Smooth muscle cell of the brain vasculature (primary cell): Measurements from ENCODE around the gene AGTPBP1.
"Not testable (repeated sequence)": the region's sequence is repeated elsewhere in the genome, so short reads cannot be mapped to it uniquely, and the experiment has no call there.

ENCODE experiments used
- DNase-seq: peaks from one replicate; pipeline ENCODE4 v3.0.0-alpha.2; 2012; ENCODE audit warnings: low read depth, low spot score

The AGTPBP1 gene

DNA sequence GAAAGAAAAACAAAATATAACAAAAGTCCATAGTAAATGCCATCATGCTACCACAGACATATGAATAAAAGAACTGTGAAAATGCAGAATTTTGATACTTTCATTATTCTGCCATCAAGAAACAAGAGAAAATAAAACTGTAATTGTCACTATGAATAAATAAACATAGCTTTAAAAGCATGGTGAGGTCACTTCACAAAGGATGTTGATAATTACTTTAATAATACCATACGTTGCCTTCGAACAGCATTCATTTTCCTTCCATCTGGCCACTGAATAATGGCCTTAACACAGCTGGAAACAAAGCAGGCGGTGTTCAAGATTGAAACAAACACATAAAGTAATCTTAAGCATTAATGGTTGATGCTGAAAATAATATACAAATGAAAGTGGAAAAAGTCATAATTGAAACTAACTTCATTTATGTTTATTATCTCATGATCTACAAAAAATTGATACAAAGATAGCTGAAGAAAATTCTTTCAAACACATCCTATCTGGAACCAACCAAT, 102.0 kb downstream of the AGTPBP1 start:
- no peak for DNase-seq

DNA sequence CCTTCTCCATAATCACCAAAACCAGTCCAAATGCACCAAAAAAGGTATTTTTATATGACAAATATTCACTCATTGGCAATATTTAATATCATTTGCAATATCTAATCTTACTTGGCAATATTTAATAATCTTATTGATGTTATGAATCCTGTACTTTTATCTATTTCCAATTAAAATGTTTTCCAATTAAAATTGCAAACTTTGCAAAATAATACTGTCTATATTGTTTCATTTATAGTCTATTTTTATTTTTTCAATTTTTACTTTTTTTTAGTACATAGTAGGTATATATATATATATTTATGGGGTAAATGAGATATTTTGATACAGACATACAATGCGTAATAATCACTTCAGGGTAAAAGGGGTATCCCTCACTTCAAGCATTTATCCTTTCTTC, 109.9 kb downstream of the AGTPBP1 start:
- no peak for DNase-seq

DNA sequence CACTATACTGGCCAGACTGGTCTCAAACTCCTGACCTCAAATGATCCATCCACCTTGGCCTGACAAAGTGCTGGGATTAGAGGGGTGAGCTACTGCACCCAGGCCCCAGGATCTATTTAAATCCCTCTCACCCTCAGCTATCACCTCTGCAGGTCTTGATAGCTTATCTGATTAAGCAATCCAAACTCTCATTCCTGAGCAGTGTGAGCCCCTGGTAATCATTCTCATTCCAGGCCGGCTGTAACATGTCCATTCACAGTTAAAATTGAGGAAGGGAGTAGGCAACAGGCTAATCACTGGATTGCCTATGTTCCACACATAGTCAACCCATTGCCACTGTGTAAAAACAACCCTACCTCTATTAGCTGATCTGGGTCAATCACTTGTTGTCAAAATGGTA, 111.1 kb downstream of the AGTPBP1 start:
- no peak for DNase-seq

DNA sequence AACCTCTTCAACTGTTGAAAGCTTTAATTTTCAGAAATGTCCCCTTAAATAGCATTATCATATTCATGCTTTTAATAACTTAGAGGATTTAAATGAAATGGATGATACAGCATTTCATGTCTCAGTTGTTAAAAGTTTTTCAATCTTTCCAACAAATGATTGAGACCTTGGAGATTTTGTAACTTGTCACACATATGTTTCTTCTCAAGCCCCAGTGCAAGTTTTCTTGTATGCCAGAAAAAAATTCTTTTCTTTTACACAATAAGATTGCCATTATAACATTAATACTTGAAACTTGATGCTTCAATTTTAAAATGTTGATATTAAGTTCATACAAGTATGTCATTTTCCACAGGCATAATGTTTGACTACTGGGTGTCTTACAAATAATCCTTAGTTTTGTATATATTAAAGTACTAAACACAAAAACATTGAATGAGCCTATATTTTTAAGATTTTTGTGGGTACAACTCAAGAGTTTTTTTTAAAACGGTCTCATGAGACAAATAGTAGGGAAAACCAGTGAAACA, 124.5 kb downstream of the AGTPBP1 start:
- DNase-seq, result no peak

DNA sequence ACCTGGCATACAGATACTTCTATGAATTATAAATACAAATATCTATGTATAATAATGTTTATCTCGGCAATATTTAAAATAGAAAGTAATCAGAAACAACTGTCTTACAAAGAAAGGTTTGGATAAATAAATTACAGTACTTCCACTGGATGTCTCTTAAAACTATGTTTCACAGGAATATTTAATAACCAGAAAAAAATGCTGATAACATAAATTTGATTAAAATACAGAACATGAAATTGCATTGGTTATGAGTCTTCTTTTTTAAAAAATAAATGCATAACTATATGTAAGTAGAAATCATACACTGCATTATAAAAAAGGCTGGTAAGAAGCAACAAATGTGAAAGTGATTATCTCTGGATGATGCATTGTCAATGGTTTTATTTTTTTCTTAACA, 126.0 kb downstream of the AGTPBP1 start:
- DNase-seq, result no peak

DNA sequence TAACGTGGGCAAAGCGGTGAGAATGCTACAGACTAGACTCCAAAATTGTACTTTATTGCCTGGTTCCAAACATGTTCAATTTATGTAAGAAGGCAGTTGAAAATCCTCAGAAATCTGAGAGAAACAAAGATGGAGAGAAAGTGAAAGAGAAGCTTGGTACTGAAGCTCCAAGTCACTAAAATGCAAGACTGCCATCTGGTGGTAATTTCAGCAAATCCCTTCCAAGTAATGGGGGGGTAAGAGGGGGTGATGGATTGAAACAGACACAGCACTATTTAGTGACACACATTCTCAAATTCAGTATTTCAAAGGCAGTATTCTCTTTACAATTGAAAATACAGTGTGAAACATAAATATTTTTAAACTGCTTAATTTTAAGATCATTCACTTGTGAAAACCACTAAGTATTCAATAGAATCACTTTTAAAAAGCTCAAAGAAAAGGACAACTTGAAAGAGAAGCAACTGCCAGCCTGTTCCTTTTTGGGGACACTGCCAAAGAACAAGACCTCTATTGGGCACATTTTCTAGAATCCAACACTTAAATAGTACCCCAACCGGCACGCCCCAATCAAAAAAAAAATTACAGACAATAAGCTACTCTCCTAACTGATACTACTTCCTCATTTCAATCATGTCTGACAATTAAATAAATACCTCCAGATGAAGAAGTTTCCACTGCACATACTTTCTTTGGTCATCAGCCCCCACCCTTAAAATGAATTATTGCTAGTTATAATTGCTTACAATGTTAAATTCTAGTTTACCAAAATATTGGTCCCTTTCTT, 131.5 kb downstream of the AGTPBP1 start:
- DNase-seq, result peak; percentile 52

DNA sequence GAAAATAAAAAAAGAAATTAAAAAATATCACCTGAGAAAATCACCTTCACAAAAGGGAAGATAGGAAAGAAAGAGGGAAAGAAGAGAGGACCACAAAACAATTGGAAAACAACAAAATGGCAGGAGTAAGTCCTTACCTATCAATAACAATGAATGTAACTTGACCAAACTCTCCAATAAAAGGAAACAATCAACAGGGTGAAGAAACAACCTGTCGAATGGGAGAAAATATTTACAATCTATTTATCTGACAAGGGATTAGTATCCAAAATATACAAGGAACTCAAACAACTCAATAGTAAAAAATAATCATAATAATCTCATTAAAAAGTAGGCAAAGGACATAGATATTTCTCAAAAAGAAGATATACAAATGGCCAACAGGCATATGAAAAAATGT, 135.8 kb downstream of the AGTPBP1 start:
- no peak for DNase-seq

DNA sequence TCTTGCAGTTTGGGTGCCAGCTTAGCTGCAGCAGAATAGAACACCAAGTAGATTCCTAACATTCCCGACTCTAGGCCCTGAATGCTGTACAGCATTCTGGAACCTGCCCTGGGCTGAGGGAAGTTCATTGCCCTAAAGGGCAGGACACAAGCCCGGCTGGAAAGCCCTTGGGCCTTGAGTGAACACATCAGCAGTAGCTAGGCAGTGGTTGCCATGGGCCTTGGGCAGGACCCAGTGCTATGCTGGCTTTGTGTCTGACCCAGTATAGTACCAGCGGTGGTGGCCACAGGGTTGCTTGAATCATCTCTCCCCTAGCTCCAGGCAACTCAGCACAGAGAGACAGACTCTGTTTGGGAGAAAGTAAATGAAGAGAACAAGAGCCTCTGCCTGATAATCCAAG, 137.8 kb downstream of the AGTPBP1 start:
- no peak for DNase-seq

DNA sequence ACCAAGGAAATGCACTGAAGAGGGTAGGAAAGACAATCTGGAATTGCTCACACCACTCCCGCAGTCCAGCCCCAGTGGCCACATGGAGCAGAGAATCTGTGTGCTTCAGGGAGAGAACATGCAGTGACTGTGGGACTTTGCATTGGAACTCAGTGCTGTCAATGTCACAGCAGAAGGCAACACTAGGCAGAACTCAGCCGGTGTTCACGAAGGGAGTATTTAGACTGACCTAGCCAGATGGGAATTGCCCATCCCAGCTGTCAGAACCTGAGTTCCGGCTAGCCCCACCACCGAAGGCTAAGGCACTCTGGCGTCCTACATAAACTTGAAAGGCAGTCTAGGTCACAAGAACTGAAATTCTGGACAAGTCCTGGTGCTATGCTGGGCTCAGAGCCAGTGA, 139.0 kb downstream of the AGTPBP1 start:
- DNase-seq, result no peak

DNA sequence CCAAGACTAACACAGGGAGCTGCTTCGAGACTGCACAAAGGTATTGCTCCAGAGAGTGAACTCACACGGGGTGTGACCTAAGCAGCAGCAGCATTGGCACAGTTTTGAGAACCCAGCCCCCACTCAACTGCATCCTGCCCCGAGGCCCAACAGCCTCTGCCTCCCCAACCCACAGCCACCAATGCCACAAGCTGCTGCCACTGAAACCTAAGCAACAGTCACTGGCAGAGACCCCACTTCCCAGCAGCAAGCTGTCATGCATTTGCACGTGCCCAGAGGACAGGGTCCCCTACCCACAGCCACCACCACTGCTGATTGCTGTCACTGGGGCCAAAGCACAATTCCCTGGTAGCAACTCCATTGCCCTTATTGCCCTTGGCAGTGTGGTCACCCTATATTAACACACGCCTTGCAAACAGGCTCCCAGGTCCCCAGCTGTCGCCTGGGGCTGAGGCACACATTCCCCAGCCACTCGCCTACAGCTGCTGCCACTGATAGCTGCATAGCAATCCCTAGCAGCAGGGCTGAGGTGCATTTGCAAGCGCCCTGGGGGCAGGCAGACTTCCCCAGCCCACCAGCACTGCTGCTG, 141.0 kb downstream of the AGTPBP1 start:
- no peak for DNase-seq

DNA sequence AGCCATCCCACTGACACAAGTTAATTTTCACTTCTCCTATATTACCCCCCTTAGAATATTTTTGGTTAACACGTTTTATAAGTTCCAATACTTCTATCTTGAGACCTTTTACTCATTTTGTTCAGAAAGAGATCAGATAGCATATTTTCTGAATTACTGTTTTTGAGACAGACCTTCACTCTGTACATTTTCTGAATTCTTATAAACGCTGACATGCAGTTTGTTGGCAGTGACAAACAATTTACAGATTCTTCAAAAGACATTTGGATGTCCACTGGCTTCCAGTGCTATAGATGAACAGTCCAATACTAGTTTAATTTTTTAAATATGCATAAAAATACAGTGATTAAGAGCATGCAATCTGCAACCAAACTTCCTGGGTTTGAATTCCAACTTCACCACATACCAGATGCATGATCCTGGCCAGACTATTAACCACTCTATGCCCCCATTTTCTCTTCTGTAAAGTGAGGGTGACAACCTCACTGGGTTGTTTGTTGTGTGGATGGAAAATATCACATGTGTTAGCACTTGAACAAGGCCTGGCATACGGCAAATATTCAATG, 142.1 kb downstream of the AGTPBP1 start:
- no peak for DNase-seq

DNA sequence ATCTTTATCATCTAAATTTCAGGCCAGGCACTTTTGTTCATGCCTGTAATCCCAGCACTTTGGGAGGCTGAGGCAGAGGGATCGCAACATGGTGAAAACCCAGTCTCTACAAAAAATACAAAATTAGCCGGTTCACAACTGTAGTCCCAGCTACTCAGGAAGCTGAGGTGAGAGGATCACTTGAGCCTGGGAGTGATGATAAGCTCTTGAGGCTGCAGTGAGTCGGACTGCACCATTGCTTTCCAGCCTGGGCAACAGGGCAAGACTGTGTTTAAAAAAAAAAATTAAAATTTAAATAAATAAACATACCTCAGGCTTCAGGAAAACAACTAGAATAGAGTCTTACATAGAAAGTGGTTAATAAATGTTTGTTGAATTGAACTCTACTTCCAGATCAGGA, 147.4 kb downstream of the AGTPBP1 start:
- DNase-seq, result no peak

DNA sequence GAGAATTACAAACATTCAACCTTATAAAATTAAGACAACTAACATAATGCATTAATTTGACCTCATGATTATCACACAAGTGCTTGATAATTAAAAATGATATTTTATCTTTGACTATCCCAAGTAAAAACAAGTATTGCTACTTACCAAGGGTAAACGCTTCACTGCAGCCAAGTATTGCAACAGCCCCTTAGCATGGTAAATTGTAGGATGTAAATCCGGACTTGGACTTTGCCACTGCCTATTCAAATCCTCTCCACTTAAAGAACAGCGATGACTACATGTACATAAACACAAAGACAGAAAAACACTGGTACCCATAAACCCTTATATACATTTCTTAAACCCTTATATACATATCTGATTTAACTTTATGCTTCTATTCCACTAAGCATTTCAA, 155.1 kb downstream of the AGTPBP1 start:
- DNase-seq, result no peak

DNA sequence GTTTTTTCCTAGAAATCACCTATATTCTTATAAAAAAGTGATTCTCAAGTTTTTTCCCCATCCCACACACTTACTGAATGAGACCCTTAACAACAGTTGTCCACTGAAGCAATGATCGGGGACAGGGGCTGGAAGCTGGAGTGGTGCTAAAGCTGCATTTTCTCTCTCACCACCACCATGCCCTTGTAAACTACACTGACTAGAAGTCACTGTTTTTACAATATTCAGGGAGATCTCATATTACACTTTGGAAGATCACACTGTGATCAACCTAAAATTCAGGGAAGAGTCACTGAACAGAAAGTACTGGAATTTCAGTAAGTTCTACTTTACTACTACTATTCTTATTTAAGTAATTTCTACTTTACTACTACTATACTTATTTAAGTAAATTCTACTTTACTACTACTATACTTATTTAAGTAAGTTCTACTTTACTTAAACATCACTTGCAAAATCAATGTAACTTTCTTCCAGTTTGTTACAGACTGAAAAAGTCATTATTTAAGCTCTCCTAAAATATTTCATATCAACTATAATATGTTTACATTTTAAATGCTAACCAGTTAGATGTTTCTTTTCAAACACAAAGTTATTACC, 164.3 kb downstream of the AGTPBP1 start:
- peak; percentile 12 for DNase-seq

DNA sequence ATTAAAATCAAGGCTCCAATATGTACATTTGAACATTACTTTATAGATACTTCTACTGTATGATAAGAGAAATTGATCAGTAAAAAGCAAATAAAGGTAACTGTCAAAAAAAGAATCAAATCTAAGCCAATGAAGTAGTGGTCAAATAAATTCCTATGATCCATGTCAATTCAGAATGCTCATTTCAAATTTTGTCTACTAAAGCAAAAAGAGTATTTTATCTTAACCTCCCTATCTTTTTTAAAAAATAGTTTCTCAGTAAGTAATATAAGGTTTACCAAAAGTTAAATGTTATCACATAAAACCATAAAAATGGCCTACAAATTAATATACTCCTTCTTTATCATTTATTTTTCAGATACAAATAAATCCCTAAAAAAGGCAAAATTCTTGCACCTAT, 165.9 kb downstream of the AGTPBP1 start:
- no peak for DNase-seq

DNA sequence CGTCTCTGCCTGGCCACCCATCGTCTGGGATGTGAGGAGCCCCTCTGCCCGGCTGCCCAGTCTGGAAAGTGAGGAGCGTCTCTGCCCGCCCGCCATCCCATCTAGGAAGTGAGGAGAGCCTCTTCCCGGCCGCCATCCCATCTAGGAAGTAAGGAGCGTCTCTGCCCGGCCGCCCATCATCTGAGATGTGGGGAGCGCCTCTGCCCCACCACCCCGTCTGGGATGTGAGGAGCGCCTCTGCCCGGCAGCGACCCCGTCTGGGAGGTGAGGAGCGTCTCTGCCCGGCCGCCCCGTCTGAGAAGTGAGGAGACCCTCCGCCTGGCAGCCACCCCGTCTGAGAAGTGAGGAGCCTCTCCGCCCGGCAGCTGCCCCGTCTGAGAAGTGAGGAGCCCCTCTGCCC, 168.2 kb downstream of the AGTPBP1 start:
- not testable (repeated sequence) for DNase-seq

DNA sequence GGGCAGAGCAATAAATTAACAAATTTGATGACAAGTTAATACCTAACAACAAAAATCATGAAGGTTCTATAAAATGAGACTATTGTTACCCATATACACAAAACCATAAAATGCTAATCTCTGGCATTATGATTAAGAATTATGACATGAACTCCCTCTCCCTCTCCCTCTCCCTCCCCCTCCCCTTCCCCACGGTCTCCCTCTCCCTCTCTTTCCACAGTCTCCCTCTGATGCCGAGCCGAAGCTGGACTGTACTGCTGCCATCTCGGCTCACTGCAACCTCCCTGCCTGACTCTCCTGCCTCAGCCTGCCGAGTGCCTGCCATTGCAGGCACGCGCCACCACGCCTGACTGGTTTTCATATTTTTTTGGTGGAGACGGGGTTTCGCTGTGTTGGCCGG, 168.8 kb downstream of the AGTPBP1 start:
- DNase-seq, result not testable (repeated sequence)

DNA sequence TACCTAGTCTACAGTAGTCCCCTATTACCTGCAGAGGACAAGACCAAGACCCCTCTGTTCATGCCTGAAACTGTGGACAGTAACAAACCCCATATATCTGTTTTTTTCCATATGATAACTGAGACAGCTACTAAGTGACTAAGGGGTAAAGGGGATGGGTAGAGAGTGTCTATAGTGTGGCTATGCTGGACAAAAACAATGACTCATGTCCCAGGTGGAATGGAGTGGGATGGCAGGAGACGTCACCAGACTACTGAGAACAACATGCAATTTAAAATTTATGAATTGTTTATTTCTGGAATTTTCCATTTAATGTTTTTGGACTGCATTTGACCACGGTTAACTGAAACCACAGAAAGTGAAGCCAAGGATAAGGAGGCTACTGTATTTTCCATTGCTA, 171.8 kb downstream of the AGTPBP1 start:
- no peak for DNase-seq

DNA sequence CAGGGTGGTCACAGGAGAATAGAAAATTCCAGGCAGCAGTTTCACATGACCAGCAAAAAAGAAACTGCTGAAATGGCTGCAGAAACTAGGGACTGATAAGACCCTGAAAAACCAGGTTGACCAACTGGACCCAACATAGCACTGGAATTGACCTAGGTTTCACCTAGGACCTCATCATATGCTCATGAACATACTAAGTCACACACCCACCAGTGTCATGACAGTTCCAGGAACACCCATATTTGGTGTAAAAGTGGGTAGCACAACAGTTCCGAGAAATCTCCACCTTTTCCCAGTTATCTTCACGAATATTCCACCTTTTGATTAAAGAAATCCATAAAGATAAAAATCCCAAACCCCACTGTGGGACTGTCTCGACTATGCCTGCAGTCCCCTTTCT, 182.2 kb downstream of the AGTPBP1 start:
- DNase-seq, result no peak

DNA sequence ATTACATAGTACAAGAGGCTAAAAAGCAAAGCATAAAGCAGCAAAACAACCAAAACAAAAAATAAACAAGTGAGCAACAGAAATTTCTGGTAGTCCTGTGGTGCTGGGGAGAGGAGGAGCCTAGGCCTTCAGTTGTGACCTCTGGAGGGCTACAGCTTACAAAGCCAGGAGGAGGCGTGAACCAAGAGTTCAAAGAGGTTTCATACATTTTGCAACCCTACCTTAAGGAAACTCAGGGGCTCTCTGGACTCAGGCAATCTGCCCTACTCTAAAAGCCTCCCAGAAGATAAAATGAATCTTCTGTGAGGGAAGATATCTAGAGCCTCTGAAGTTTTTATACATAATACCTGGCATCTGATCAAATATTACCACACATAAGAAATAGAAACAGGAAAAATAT, 187.4 kb downstream of the AGTPBP1 start:
- DNase-seq, result no peak

DNA sequence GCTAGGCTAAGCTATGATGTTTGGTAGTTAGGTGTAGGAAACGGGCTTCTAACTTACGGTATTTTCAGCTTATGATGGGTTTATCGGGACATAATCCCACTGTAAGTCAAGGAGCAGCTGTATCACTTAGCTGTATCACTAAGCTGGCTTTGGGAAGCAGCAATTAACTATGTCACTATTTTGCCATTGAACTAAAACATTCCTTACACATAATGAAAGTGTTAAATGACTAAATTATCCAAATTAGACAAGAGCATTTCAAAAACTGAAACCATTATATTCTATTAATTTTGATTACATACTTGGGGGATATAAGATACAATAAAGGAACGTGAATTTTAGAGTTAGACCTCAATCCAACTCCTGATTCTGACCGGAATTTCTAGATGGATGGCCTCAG, 188.3 kb downstream of the AGTPBP1 start:
- DNase-seq, result no peak

DNA sequence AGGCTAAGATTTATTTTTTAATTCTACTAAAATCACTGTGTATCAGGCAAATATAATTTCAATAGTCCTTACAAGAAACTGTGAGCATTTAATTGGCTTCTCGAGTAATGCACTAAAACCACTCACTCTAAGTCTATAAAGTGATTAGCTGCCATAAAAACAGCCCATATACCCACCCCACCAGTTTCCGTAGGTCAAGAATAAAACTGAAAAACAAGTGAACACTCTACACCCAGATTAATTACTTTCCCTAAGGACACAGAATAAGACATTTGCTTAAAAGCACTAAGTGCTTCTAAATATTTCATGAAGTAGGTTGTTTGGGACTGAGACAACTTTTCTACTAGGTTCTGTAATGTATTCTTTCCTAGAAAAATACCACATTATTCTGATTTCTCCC, 194.2 kb downstream of the AGTPBP1 start:
- no peak for DNase-seq
